ENCODE data around the gene ZSWIM4. TPM values are rescaled to one million over a fixed set of nuclear protein-coding genes. Genes with fewer than 3 reads are reported as not detected.

The ZSWIM4 gene
- total RNA-seq, 1 experiment from 2014 or later = 12.2 TPM

- DNase-seq (ENCODE audit: low read depth) = no peak
These were observed 13.6 kb downstream of the ZSWIM4 start for GRCh38 chr19:13808856-13809255.

DNA sequence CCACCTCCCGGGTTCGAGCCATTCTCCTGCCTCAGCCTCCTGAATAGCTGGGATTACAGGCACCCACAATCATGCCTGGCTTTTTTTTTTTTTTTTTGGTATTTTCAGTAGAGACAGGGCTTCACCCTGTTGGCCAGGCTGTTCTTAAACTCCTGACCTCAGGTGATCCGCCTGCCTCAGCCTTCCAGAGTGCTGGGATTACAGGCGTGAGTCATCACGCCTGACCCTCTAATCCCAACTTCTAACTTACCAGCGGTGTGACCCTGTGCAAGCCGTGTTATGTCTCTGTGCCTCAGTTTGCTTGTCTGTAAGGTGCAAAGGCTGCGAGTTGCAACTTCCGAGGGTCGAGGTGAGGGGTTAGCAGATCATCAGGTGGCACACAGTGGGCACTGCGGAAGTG is 17.3 kb downstream of the ZSWIM4 start:
- DNase-seq (ENCODE audit: low read depth) = no peak

- no peak for DNase-seq (ENCODE audit: low read depth)
These were observed 17.9 kb downstream of the ZSWIM4 start for GRCh38 chr19:13813147-13813546.

- DNase-seq (ENCODE audit: low read depth) = no peak
These were observed 19.3 kb downstream of the ZSWIM4 start for GRCh38 chr19:13814550-13814949.

DNA sequence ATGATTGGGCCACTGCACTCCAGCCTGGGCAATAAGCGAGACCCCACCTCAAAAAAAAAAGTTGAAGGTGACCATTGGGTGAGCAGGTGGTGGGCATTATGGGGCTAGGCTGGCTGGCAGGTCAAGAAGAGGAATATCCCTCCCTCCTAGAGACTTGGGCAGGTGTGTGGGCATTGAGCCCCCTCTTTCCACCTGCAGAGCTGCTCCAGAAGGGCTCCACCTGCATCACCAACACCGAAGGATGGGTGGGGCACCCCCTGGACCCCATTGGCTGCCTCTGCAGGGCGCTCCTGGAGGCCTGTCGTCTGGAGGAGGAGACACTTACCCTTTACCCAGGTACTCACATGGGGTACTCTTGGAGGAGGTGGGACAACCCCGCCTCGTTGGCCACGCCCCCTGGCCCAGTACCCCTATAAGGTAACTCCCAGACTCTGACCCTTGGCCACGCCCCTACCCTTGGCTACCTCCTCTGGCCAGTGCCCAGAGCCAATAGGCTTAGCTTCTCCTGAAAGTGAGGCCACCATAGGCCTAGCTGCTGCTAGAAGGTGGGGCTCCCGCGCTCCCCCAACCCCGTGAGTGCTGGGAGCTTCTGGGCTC is 21.9 kb downstream of the ZSWIM4 start:
- DNase-seq (ENCODE audit: low read depth) = no peak

GRCh38 chr19:13817615-13818371 is 22.6 kb downstream of the ZSWIM4 start:
- no peak for DNase-seq (ENCODE audit: low read depth)

- no peak for DNase-seq (ENCODE audit: low read depth)
These were observed 24.0 kb downstream of the ZSWIM4 start for GRCh38 chr19:13819238-13819637.

DNA sequence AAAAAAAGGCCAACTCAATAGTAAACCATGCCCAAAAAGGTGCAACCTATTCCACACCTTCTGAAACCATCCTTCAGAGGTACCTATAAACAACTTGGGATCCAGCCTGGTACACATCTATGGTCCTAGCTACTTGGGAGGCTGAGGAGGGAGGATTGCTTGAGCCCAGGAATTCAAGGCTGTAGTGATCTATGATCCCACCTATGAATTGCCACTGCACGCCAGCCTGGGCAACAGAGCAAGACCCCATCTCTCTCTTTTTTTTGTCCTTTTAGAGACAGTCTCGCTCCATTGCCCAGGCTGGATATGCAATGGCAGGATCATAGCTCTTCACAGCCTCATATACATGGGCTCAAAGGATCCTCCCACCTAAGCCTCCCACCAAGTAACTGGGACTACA is 26.0 kb downstream of the ZSWIM4 start:
- DNase-seq (ENCODE audit: low read depth) = no peak

DNA sequence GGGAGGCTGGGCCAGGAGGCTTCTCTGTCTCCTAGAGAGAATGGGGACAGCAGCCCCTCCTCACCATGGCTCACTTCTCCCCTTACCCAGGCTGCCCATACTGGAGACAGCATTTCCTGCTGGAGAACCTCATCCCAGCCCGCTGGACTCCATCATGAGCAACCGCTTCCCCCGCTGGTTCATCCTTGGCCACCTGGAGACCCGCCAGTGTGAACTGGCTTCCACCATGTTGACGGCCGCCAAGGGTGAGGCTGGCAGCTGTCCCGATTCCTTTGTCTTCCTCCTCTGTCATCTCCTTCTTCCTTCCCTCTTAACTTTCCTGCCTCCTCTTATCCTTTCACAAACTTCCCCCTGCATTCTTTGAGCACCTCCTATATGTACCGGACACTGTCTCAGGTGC is 28.0 kb downstream of the ZSWIM4 start:
- no peak for DNase-seq (ENCODE audit: low read depth)

DNA sequence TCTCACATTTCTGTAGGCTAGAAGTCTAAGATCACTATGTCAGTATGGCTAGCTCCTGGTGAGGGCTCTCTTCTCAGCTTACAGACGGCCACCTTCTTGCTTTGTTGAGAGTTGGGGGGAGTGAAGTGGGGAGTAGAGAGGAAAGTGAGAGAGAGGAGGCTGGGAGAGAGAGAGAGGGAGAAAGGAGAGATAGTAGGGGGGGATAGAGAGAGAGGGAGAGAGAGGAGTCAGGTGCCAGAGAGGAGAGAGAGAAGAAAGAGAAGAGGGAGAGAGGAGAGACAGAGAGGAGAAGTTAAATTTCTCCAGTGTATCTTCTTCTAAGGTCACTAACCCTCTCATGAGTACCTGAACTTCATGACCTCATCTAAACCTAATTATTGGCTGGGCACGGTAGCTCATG is 28.7 kb downstream of the ZSWIM4 start:
- no peak for DNase-seq (ENCODE audit: low read depth)

GRCh38 chr19:13824703-13825102 is 29.5 kb downstream of the ZSWIM4 start:
- no peak for DNase-seq (ENCODE audit: low read depth)

DNA sequence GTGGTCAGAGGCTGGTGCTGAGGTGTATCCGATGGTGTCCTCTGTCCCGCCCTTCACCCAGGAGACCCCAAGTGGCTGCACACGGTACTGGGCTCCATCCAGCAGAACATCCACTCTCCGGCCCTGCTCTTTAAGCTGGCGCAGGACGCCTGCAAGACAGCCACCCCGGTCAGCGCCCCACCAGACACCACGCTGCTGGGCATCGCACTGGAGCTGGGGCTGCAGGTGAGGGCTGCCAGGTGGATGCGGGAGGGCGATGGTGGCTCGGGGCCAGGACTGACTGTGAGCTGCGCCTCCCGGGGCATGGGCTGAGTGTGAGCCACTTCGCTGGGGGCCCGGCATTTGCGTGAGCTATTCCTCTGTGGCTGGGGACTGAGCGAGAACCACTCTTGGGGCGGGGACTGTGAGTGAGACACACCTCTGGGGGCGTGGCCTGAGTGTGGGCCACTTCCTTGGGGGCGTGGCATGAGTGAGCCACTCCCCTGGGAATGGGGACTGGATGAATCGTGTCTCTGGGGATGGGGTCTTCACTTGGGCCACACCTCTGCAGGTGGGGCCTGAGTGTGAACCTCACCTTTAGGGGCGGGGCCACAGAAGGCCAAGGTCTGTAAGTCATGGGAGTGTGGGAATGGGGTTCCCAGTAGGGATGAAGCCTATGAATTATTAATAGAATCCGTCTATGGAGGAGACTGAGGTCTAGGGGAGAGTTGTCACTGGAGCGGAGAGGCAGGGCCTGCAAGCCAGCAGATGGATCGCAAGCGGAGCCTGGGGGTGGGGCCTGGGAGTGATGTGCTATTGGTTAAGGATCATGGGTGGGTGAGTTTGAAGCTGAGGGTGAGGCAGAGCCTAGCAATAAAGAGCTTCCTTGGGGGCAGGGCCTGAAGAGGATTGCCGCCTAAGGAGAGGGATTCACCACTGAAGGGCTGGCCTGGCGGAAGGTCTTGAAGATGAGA is 30.5 kb downstream of the ZSWIM4 start:
- DNase-seq (ENCODE audit: low read depth) = peak; percentile 53

GRCh38 chr19:13826652-13827235 is 31.5 kb downstream of the ZSWIM4 start:
- DNase-seq (ENCODE audit: low read depth) = no peak

GRCh38 chr19:13827656-13828055 is 32.4 kb downstream of the ZSWIM4 start:
- no peak for DNase-seq (ENCODE audit: low read depth)

GRCh38 chr19:13830114-13830740 is 35.0 kb downstream of the ZSWIM4 start:
- DNase-seq (ENCODE audit: low read depth) = no peak

- DNase-seq (ENCODE audit: low read depth) = peak; percentile 68
These were observed 35.7 kb downstream of the ZSWIM4 start for GRCh38 chr19:13830741-13831536.

DNA sequence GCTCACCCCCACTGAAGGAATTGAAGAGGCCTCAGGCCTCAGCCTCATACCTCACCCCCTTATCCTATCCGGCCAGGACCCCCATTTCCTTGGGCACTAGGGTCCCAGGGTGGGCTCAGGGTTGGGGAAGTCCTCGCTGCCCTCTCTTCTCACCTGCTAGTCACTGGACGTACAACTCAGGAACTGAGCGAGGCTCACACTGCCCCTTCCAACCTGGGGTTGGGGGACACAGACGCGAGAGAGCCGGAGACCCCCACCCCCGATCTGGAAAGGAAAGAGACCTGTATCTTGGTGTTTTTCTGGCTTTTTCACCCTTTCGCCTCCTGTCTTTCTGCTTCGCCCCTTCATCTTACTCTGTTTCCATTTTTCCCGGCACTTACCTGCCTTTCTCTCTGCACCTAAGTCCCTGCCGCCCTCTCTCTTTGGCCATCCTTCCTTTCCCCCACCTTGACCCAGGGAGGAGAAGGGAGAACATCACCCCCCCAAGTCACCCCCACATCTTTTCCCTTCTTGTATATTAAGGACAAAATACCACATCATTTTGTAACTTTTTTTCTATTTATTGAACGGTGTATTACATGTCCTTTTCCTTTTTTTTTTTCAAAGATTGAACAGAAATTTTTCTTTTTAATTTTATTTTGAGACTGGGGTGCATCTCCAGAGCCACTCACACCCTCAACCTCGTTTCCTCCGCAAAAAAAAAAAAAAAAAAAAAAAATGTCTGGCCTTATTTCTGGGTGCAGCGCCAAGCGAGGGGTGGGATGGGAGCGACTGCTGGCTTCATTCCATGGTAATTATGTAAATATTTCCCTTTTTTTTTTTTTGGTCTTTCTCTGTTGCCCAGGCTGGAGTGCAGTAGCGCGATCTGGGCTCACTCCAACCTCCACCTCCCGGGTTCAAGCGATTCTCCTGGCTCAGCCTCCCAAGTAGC is 36.6 kb downstream of the ZSWIM4 start:
- DNase-seq (ENCODE audit: low read depth) = peak; percentile 61

DNA sequence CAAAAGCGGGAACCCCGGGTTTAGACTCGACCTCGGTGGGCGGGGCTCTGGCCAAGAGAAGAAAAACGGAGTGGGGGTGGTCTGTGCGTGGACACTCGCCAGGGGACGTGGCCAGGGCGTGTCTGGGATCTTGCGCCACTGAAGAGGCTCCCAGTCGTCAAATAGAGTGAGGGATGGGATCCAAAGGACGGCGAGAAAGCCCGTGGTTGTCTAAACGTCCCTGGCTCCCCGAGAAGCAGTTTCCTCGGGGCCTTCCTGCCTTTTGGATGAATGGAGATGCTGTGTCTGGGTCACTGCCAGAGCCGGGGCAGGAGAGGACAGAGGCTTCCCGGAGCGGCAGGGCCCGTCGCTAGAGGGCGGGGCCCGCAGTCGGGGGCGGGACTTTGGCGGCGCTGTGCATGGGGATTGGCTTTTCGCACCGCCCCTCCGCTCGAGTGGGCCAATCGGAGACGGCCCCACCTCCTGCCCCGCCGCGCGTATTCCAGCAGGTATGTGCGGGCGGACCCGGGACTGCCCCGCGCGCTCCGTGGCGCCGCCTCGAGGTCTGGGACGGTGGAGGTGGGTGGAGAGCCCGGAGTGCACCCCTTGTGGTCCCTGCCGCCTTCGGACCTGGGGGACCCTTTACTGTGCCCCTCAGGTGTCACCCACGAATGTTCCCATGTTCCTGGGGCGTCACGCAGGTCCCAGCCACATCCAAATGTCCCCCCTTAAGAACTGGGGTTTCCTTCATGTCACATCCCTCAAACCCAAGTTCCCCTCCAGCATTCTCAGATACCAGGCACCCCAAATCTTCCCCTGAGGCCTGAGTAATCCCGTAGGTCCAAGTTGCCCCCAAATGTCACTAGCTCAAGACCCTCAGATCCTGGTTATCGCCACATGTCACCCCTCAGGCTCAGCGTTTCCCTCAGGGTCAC is 38.3 kb downstream of the ZSWIM4 start:
- peak; percentile 89 for DNase-seq (ENCODE audit: low read depth)

Measured in M059J (cell line).